CD14-positive monocyte (primary cell): ENCODE measurements around the gene PDE8B. TPM values are rescaled to one million over a fixed set of nuclear protein-coding genes. Genes with fewer than 3 reads are reported as not detected.

ENCODE experiments used
- DNase-seq, 3 donors: peaks; one replicate each; pipeline ENCODE4 v3.0.0-alpha.2; 2011 to 2022
- H2AFZ ChIP-seq: 2 replicates; pipeline ENCODE4 v1.6.0; 2012; ENCODE audit warnings: mild to moderate bottlenecking, low read depth, low read length, inconsistent platforms; ENCODE audit not compliant: insufficient read depth, poor library complexity, severe bottlenecking
- H3K27ac ChIP-seq, 2 donors: 1 replicate in 1 of 2; 2 replicates in 1 of 2; pipeline ENCODE4 v1.5.1; 2012 to 2013; ENCODE audit warnings: low read length in 2 of 2, control low read depth in 1 of 2, inconsistent platforms in 1 of 2, low read depth in 1 of 2, mild to moderate bottlenecking in 1 of 2
- H3K27me3 ChIP-seq, 2 donors: one replicate each; pipeline versions ENCODE4 v1.6.0 to v1.6.1; 2011 to 2013; ENCODE audit warnings: low read length in 2 of 2; ENCODE audit not compliant: control insufficient read depth in 2 of 2, insufficient read depth in 2 of 2
- H3K36me3 ChIP-seq, 2 donors: replicated peaks in 1 of 2; 1 replicate in 1 of 2; 2 replicates in 1 of 2; pipeline versions ENCODE4 v1.5.1 to v1.6.1; 2012 to 2013; ENCODE audit warnings: low read length in 2 of 2, control low read depth in 1 of 2, inconsistent platforms in 1 of 2, mild to moderate bottlenecking in 1 of 2; ENCODE audit not compliant: insufficient read depth in 2 of 2, control insufficient read depth in 1 of 2
- H3K4me1 ChIP-seq, 2 donors: 1 replicate in 1 of 2; 2 replicates in 1 of 2; pipeline versions ENCODE4 v1.5.1 to v1.6.1; 2012 to 2013; ENCODE audit warnings: low read length in 2 of 2, control low read depth in 1 of 2, inconsistent platforms in 1 of 2, mild to moderate bottlenecking in 1 of 2, moderate library complexity in 1 of 2; ENCODE audit not compliant: insufficient read depth in 2 of 2, control insufficient read depth in 1 of 2
- H3K4me2 ChIP-seq: replicated peaks from 2 replicates; pipeline ENCODE3; 2012; ENCODE audit warnings: low read length, moderate library complexity, mild to moderate bottlenecking; ENCODE audit not compliant: poor library complexity, severe bottlenecking; ENCODE audit errors: extremely low read depth
- H3K4me3 ChIP-seq, 3 experiments: fragments of 200-600 bp in 1 of 3; sonication (generic) in 1 of 3; replicated peaks in 1 of 3; 1 replicate in 2 of 3; 2 replicates in 1 of 3; pipeline ENCODE4 v1.5.1; 2011 to 2013; ENCODE audit warnings: low read length in 3 of 3, mild to moderate bottlenecking in 3 of 3, control low read depth in 2 of 3, low read depth in 2 of 3, inconsistent platforms in 1 of 3, moderate library complexity in 1 of 3
- H3K79me2 ChIP-seq: 2 replicates; pipeline ENCODE4 v1.6.0; 2012; ENCODE audit warnings: mild to moderate bottlenecking, control low read depth, inconsistent platforms, low read length, moderate library complexity; ENCODE audit not compliant: insufficient read depth
- H3K9ac ChIP-seq: 2 replicates; pipeline ENCODE4 v1.6.0; 2017; ENCODE audit warnings: low read length, mild to moderate bottlenecking; ENCODE audit not compliant: insufficient read depth, poor library complexity, severe bottlenecking
- H3K9me3 ChIP-seq, 2 donors: replicated peaks in 1 of 2; 1 replicate in 1 of 2; 2 replicates in 1 of 2; pipeline versions ENCODE4 v1.5.1 to v1.6.1; 2012 to 2013; ENCODE audit warnings: low read length in 2 of 2, control low read depth in 1 of 2; ENCODE audit not compliant: control insufficient read depth in 1 of 2, insufficient read depth in 1 of 2
- H4K20me1 ChIP-seq: 2 replicates; pipeline ENCODE4 v1.6.0; 2012; ENCODE audit warnings: mild to moderate bottlenecking, low read length, control low read depth, moderate library complexity; ENCODE audit not compliant: insufficient read depth
- H3K27ac Mint-ChIP-seq, 7 donors: one replicate each; pipeline ENCODE4 v1.8.0; 2020; ENCODE audit warnings: mild to moderate bottlenecking in 7 of 7, mixed read lengths in 7 of 7, moderate library complexity in 6 of 7, inconsistent platforms in 2 of 7
- H3K27me3 Mint-ChIP-seq, 3 donors: one replicate each; pipeline ENCODE4 v1.8.0; 2021 to 2022; ENCODE audit warnings: low read depth in 3 of 3, mild to moderate bottlenecking in 3 of 3, mixed read lengths in 3 of 3, moderate library complexity in 3 of 3, inconsistent platforms in 1 of 3
- H3K36me3 Mint-ChIP-seq, 2 donors: one replicate each; pipeline ENCODE4 v1.8.0; 2020; ENCODE audit warnings: mixed read lengths in 2 of 2, inconsistent platforms in 1 of 2, mild to moderate bottlenecking in 1 of 2
- H3K4me1 Mint-ChIP-seq: one replicate; pipeline ENCODE4 v1.8.0; 2020; ENCODE audit warnings: mild to moderate bottlenecking, mixed read lengths
- H3K4me3 Mint-ChIP-seq, 2 donors: one replicate each; pipeline ENCODE4 v1.8.0; 2020; ENCODE audit warnings: mild to moderate bottlenecking in 2 of 2, mixed read lengths in 2 of 2, moderate library complexity in 1 of 2
- H3K9me3 Mint-ChIP-seq, 7 donors: one replicate each; pipeline ENCODE4 v1.8.0; 2020 to 2022; ENCODE audit warnings: mixed read lengths in 7 of 7, mild to moderate bottlenecking in 6 of 7, moderate library complexity in 6 of 7, inconsistent platforms in 2 of 7
- CTCF ChIP-seq: fragments of 200-600 bp; IDR thresholded peaks from one replicate; pipeline ENCODE4 v1.8.0; 2022; ENCODE audit warnings: antibody characterized with exemption, mild to moderate bottlenecking
- WGBS: methylation state at CpG from one replicate; pipeline ENCODE4 v1.1.5; 2013; ENCODE audit warnings: missing lambda C conversion rate; ENCODE audit not compliant: insufficient coverage; 5-methylcytosine and 5-hydroxymethylcytosine counted together
- intact Hi-C, 2 donors: fragments of 100-400 bp; cut with micrococcal nuclease; formaldehyde crosslinking; loops; one replicate each; pipeline versions ENCODE4 v1.15.0 to v1.15.1; 2023
- polyA plus RNA-seq, 3 donors: library from polyadenylated mRNA; depleted of rRNA in 1 of 3; unstranded in 2 of 3; stranded (reverse) in 1 of 3; fragments of 300-500 nt in 2 of 3; fragments of >200 nt in 1 of 3; fragmentation: Illumina TruSeq in 2 of 3; gene quantifications; 1 replicate in 2 of 3; 2 replicates in 1 of 3; pipeline ENCODE4 v1.2.3, GENCODE V29; 2012 to 2021

Gene PDE8B
- polyA plus RNA-seq, 3 donors: 0.11 to 0.61 (median 0.29) TPM

- Histone ChIP-seq H3K9me3 (no peaks in the 10 kb centered on the region), H3K36me3 (no peaks in the 10 kb centered on the region), H3K79me2 (no peaks in the 10 kb centered on the region), H3K9ac (no peak overlapping the region), H3K27me3 (no peaks in the 10 kb centered on the region), H3K27ac (no peak overlapping the region), H3K4me1 (peaks cover 0 to 5% of the 10 kb centered on the region in 2 donors), H4K20me1 (no peaks in the 10 kb centered on the region), H3K4me3 (no peak overlapping the region), H3K4me2 (no peak overlapping the region), H2AFZ (no peak overlapping the region)
- Mint-ChIP-seq H3K4me3 (no peak overlapping the region), H3K36me3 (no peaks in the 10 kb centered on the region), H3K27me3 (peaks cover 3 to 6% (median 3%) of the 10 kb centered on the region in 3 donors), H3K9me3 (peaks cover 0 to 2% (median 0%) of the 10 kb centered on the region in 7 donors), H3K4me1 (peaks cover 9% of the 10 kb centered on the region), H3K27ac (peak overlapping the region in 1 of 7 donors; percentile 49)
- 80% methylated on average over 2 of the region's 2 CpGs for WGBS
- TF ChIP-seq CTCF: no peak
- intact Hi-C loops: no loop called here
- no peak for DNase-seq
Measured at GRCh38 chr5:77354454-77354853, 144.0 kb downstream of the PDE8B start.

GRCh38 chr5:77355080-77355479, 144.6 kb downstream of the PDE8B start:
- no peak overlapping the region for H3K4me3 Mint-ChIP-seq
- no peak for TF ChIP-seq CTCF
- no peak overlapping the region for H3K27ac Mint-ChIP-seq

More at GRCh38 chr5:77355080-77355479, 144.6 kb downstream of the PDE8B start:
- H3K27me3 ChIP-seq: no peaks in the 10 kb centered on the region
- Mint-ChIP-seq H3K36me3 (no peaks in the 10 kb centered on the region), H3K9me3 (peaks cover 0 to 2% (median 0%) of the 10 kb centered on the region in 7 donors), H3K4me1 (peaks cover 9% of the 10 kb centered on the region), H3K27me3 (peaks cover 0 to 6% (median 2%) of the 10 kb centered on the region in 3 donors)
- intact Hi-C loops: no loop called here
- no peaks in the 10 kb centered on the region for H3K36me3 ChIP-seq
- H3K4me1 ChIP-seq: peaks cover 0 to 5% of the 10 kb centered on the region in 2 donors
- no peak overlapping the region for H3K4me2 ChIP-seq
- no peak overlapping the region for H3K9ac ChIP-seq
- no peaks in the 10 kb centered on the region for H4K20me1 ChIP-seq
- WGBS: 98% methylated on average over 5 of the region's 7 CpGs
- DNase-seq: no peak
- no peaks in the 10 kb centered on the region for H3K9me3 ChIP-seq
- no peak overlapping the region for H3K27ac ChIP-seq
- H2AFZ ChIP-seq: no peak overlapping the region
- H3K4me3 ChIP-seq: no peak overlapping the region
- H3K79me2 ChIP-seq: no peaks in the 10 kb centered on the region
